Measurements from ENCODE around the gene AHSG.

AHSG gene

DNA sequence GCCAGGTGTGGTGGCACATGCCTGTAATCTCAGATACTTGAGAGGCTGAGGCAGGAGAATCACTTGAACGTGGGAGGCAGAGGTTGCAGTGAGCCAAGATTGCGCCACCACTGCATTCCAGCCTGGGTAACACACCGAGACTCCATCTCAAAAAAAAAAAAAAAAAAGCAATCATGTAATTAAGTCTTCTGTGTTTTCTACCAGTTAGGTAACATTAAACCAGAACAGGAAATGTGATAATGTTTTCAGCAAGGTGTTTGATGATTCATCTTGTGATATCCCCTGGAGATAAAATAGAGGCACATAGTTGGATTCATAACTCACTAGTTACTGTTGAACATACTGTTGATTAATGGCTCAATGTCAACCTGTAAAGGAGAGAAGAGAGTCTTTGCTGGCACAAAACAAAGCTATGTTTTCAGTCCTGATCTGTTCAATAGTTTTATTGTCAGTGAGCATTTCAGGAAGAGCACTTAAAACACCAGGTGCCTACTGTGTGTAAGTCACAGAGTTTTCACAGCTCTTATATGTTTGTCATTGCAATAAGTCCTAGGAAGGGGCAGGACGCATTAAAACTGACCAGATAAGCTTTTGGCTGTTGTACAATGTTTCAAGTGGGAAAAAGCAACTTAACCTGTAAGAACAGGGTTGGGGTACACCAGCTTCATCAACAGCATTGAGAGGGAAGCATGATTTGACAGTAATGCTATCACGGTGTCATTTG, 22.8 kb upstream of the AHSG start:
- H3K4me3 ChIP-seq (ENCODE audit: low read depth, low read length), result no peak overlapping the region
- DNase-seq (ENCODE audit: low read depth), result peak; percentile 28
- TF ChIP-seq MAX (IDR thresholded peaks at IDR 0.05; ENCODE audit: low read depth, low read length), result no peak
- TF ChIP-seq MYC (IDR thresholded peaks at IDR 0.05; ENCODE audit: low read depth, low read length), result no peak

GRCh38 chr3:186590580-186591295, 22.1 kb upstream of the AHSG start:
- H3K4me3 ChIP-seq (ENCODE audit: low read depth, low read length), result no peak overlapping the region
- TF ChIP-seq CTCF (IDR thresholded peaks at IDR 0.05; ENCODE audit: low read depth, low read length), result no peak
- no peak for TF ChIP-seq MAX (IDR thresholded peaks at IDR 0.05; ENCODE audit: low read depth, low read length)
- no peak for TF ChIP-seq MYC (IDR thresholded peaks at IDR 0.05; ENCODE audit: low read depth, low read length)
- no peak for TF ChIP-seq POLR2A (IDR thresholded peaks at IDR 0.05; ENCODE audit: extremely low read depth, insufficient read length)
- no peak for DNase-seq (ENCODE audit: low read depth)

GRCh38 chr3:186592682-186593081, 20.2 kb upstream of the AHSG start:
- H3K4me3 ChIP-seq (ENCODE audit: low read depth, low read length), result no peak overlapping the region
- no peak for TF ChIP-seq CTCF (IDR thresholded peaks at IDR 0.05; ENCODE audit: low read depth, low read length)
- TF ChIP-seq MYC (IDR thresholded peaks at IDR 0.05; ENCODE audit: low read depth, low read length), result no peak
- TF ChIP-seq POLR2A (IDR thresholded peaks at IDR 0.05; ENCODE audit: extremely low read depth, insufficient read length), result no peak
- no peak for TF ChIP-seq MAX (IDR thresholded peaks at IDR 0.05; ENCODE audit: low read depth, low read length)
- DNase-seq (ENCODE audit: low read depth), result no peak

DNA sequence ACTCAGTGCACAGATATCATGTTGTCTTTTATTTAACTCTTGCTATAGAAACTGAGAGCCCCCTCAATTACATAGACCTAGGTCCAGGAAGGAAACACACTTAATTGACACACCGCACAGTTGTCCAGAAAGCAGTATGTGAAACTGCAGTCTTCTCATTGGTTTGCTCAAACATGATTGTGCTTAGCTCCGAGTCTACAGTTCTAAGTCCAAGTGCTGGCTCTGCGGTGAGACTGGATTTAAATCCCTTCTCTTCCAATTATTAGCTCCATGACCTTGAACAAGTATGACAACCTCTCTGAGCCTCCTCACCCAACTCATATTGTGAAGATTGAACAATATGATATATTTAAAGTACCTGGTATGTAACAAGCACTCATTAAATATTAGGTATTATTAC, 19.0 kb upstream of the AHSG start:
- no peak for TF ChIP-seq POLR2A (IDR thresholded peaks at IDR 0.05; ENCODE audit: extremely low read depth, insufficient read length)
- TF ChIP-seq MAX (IDR thresholded peaks at IDR 0.05; ENCODE audit: low read depth, low read length), result no peak
- no peak for TF ChIP-seq MYC (IDR thresholded peaks at IDR 0.05; ENCODE audit: low read depth, low read length)
- no peak overlapping the region for H3K4me3 ChIP-seq (ENCODE audit: low read depth, low read length)
- DNase-seq (ENCODE audit: low read depth), result no peak

DNA sequence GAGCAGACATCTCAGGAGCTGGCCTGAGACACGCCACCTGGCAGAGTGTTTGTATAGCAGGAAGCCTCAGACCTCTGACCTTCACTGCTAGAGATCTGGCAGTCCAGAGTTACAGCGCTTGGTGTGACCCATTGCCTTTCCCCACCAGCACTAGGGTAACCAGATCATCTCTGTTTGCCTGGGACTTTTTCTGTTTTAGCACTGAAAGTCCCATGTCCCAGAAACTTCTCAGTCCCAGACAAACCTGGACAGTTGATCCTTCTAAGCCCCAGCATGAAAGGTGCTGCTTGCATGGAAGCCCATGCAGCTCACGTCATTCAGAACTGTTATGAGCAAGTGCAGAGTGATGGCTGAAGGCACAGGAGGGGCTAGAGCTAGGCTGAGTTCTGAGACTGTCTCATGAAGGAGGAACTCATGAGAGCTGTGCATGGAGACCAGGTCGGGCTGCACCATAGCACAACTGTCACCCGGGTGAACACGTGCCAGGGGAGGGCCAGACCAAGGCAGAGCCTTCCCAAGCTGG, 18.2 kb upstream of the AHSG start:
- no peak overlapping the region for H3K4me3 ChIP-seq (ENCODE audit: low read depth, low read length)
- DNase-seq (ENCODE audit: low read depth), result no peak
- TF ChIP-seq MYC (IDR thresholded peaks at IDR 0.05; ENCODE audit: low read depth, low read length), result no peak
- no peak for TF ChIP-seq MAX (IDR thresholded peaks at IDR 0.05; ENCODE audit: low read depth, low read length)
- TF ChIP-seq CTCF (IDR thresholded peaks at IDR 0.05; ENCODE audit: low read depth, low read length), result no peak
- TF ChIP-seq POLR2A (IDR thresholded peaks at IDR 0.05; ENCODE audit: extremely low read depth, insufficient read length), result no peak

DNA sequence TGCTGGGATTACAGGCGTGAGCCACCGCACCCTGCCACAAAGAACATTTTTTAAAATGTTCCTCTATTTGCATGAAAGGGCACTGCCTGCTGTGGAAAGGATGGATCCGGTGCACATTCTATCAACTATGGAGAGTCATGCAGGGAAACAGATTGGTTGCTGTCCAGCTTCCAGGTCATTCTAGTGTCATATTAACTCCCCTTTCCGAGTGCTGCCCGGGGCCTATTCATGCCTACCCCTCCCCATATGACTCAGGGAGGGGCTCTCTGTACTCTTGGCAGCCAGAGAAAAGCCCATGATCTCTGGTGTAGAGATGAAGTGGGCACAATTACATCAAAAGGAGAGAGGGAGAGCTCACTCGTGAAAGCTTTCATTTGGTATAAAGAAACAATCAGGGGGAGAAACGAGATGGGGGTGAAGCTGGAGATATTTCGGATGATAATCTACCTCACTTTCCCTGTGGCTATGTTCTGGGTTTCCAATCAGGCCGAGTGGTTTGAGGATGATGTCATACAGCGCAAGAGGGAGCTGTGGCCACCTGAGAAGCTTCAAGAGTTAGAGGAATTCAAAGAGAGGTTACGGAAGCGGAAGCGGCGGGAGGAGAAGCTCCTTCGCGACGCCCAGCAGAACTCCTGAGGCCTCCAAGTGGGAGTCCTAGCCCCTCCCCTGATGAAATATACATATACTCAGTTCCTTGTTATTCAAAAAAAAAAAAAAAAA, 16.1 kb upstream of the AHSG start:
- TF ChIP-seq CTCF (IDR thresholded peaks at IDR 0.05; ENCODE audit: low read depth, low read length) (no peak), POLR2A (IDR thresholded peaks at IDR 0.05; ENCODE audit: extremely low read depth, insufficient read length) (no peak), MAX (IDR thresholded peaks at IDR 0.05; ENCODE audit: low read depth, low read length) (no peak), MYC (IDR thresholded peaks at IDR 0.05; ENCODE audit: low read depth, low read length) (no peak)

More for the DNA sequence above, 16.1 kb upstream of the AHSG start:
- H3K4me3 ChIP-seq (ENCODE audit: low read depth, low read length), result no peak overlapping the region
- no peak for DNase-seq (ENCODE audit: low read depth)

Data from NB4 (cell line).